ENCODE data around the gene PANK4. TPM values are rescaled to one million over a fixed set of nuclear protein-coding genes. Genes with fewer than 3 reads are reported as not detected.

Gene PANK4
- total RNA-seq, 1 donor from 2014 or later: 42.5 TPM

DNA sequence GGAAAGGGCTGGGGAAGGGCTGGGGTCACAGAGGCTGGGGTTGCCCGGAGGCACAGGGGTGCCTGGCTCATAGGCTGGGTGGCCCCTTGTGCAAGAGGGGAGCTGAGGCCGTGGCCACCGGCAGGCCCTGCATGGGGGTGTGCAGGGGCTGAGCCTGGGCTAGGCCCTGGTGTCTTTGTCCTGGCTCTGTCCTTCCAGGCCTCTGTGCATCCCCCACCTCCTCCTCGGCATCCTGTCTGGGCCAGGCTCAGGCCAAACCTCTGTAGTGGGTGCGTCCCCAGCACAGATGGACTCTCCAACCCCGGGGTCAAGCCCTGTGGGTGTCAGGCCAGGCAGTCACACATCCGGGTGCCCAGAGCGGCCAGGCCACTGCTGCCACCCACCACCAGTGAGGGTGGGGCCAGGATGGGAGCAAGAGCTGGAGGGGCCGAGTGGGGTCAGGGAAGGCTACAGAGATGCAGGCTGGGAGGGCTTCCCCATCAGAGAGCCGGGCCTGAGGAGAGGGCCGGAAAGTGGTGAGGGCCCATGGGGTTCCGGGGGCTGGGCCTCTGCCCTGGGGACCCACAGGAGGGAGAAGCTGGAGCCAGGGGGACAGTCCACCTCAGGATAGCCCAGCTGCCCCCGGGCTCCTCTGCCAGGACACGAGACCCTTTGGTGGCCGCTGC lies 19.4 kb downstream of the PANK4 start:
- DNase-seq (ENCODE audit: low spot score, unreplicated experiment): no peak
- no peaks in the 10 kb centered on the region for H3K9me3 Mint-ChIP-seq (ENCODE audit: low read depth)
- TF ChIP-seq, protein P1, sequence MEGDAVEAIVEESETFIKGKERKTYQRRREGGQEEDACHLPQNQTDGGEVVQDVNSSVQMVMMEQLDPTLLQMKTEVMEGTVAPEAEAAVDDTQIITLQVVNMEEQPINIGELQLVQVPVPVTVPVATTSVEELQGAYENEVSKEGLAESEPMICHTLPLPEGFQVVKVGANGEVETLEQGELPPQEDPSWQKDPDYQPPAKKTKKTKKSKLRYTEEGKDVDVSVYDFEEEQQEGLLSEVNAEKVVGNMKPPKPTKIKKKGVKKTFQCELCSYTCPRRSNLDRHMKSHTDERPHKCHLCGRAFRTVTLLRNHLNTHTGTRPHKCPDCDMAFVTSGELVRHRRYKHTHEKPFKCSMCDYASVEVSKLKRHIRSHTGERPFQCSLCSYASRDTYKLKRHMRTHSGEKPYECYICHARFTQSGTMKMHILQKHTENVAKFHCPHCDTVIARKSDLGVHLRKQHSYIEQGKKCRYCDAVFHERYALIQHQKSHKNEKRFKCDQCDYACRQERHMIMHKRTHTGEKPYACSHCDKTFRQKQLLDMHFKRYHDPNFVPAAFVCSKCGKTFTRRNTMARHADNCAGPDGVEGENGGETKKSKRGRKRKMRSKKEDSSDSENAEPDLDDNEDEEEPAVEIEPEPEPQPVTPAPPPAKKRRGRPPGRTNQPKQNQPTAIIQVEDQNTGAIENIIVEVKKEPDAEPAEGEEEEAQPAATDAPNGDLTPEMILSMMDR (IDR thresholded peaks at IDR 0.05; ENCODE audit: unreplicated experiment): no peak
- peaks cover 5% of the 10 kb centered on the region for H3K36me3 Mint-ChIP-seq (ENCODE audit: insufficient read depth)
- no peak overlapping the region for H3K4me3 Mint-ChIP-seq (ENCODE audit: low read depth)
- H3K27me3 Mint-ChIP-seq: no peaks in the 10 kb centered on the region
- no peaks in the 10 kb centered on the region for H3K4me1 Mint-ChIP-seq (ENCODE audit: low read depth)
- H3K27ac Mint-ChIP-seq: no peak overlapping the region

DNA sequence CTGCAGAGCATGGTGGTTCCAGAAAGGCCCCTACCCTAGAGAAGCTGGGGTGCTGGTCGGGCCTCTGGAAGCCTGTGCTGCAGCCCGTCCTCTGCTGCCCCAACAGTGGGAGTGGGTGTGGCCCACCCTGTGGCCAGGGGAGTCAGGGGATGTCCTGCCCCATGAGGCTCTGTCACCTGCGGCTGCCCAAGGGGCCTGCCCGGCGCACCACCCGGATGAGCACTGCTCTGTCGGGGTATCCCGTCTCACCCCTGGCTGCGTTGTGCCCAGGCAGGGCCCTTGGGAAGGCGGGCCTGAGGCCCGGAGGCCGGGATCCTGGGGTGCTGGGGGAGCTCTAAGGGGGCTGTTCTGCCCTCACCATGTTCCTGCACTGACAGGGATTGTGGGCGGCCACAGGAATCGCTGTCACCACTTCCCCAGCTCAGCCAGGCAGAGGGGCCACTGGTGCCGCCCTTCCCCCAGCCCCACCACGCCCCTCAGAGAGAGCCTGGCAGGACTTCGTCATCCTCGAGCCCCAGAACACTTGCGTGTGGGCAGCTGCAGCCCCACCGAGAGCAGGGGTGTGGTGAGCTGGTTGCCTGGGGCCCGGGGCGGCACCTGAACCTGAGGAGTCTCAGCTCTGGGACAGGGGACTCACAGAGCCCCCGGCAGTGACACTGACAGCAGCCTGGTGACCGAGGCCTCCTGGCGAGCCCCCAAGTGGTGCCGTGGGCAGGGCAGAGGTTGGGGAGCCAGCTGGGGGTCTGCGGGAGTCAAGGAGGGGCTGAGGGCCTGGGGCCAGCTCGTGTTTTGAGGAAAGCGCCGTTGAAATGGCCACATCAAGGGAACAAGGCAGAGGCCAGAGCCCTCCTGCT lies 20.2 kb downstream of the PANK4 start:
- H3K27ac Mint-ChIP-seq: no peak overlapping the region
- TF ChIP-seq, protein P1 (IDR thresholded peaks at IDR 0.05; ENCODE audit: unreplicated experiment): no peak
- H3K36me3 Mint-ChIP-seq (ENCODE audit: insufficient read depth): peaks cover 1% of the 10 kb centered on the region
- no peak overlapping the region for H3K4me3 Mint-ChIP-seq (ENCODE audit: low read depth)
- DNase-seq (ENCODE audit: low spot score, unreplicated experiment): no peak
- no peaks in the 10 kb centered on the region for H3K4me1 Mint-ChIP-seq (ENCODE audit: low read depth)
- no peaks in the 10 kb centered on the region for H3K9me3 Mint-ChIP-seq (ENCODE audit: low read depth)
- no peaks in the 10 kb centered on the region for H3K27me3 Mint-ChIP-seq

DNA sequence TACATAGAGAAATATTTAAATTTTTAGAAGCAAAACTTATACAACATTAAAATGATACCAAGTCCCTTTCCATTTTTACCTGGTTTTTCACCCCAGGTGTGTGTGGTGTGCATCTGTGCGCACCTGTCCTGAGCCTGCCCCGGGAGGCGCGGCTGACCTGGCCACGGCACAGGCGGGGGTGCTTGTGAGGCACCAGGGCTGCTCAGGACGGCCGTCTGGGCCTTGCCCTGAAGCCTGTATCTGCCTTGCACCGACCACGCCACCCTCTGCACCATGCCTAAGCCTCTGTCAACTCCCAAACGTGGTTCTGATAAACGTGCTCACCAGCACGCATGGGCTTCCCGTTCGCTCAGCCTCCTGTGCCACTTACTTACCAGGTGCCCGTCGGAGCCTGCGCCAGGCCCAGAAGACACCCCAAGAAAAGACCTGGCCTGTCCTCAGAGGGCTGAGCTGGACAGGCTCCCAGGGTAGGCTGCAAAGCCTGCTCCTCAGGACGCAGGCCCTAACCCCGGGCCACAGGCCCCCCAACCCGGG lies 20.9 kb downstream of the PANK4 start:
- Mint-ChIP-seq H3K27me3 (no peaks in the 10 kb centered on the region), H3K9me3 (ENCODE audit: low read depth) (no peaks in the 10 kb centered on the region), H3K4me1 (ENCODE audit: low read depth) (no peaks in the 10 kb centered on the region), H3K36me3 (ENCODE audit: insufficient read depth) (peaks cover 1% of the 10 kb centered on the region), H3K4me3 (ENCODE audit: low read depth) (no peak overlapping the region), H3K27ac (no peak overlapping the region)
- no peak for DNase-seq (ENCODE audit: low spot score, unreplicated experiment)
- TF ChIP-seq, protein P1 (IDR thresholded peaks at IDR 0.05; ENCODE audit: unreplicated experiment): no peak

DNA sequence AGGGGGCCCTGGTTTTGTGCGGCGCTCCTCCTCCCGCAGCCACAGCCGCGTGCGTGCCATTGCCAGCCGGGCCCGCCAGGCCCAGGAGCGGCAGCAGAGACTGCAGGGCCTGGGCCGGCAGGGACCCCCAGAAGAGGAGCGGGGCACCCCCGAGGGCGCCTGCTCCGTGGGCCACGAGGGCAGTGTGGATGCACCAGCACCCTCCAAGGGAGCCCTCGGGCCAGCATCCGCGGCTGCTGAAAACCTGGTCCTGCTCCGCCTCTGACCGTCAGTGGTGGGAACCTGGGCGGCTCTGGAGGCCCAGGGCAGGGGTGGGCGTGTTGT lies 21.5 kb downstream of the PANK4 start:
- no peaks in the 10 kb centered on the region for H3K9me3 Mint-ChIP-seq (ENCODE audit: low read depth)
- no peak overlapping the region for H3K4me3 Mint-ChIP-seq (ENCODE audit: low read depth)
- no peaks in the 10 kb centered on the region for H3K27me3 Mint-ChIP-seq
- TF ChIP-seq, protein P1 (IDR thresholded peaks at IDR 0.05; ENCODE audit: unreplicated experiment): no peak
- H3K27ac Mint-ChIP-seq: no peak overlapping the region
- no peaks in the 10 kb centered on the region for H3K4me1 Mint-ChIP-seq (ENCODE audit: low read depth)
- H3K36me3 Mint-ChIP-seq (ENCODE audit: insufficient read depth): peaks cover 1% of the 10 kb centered on the region
- DNase-seq (ENCODE audit: low spot score, unreplicated experiment): no peak

DNA sequence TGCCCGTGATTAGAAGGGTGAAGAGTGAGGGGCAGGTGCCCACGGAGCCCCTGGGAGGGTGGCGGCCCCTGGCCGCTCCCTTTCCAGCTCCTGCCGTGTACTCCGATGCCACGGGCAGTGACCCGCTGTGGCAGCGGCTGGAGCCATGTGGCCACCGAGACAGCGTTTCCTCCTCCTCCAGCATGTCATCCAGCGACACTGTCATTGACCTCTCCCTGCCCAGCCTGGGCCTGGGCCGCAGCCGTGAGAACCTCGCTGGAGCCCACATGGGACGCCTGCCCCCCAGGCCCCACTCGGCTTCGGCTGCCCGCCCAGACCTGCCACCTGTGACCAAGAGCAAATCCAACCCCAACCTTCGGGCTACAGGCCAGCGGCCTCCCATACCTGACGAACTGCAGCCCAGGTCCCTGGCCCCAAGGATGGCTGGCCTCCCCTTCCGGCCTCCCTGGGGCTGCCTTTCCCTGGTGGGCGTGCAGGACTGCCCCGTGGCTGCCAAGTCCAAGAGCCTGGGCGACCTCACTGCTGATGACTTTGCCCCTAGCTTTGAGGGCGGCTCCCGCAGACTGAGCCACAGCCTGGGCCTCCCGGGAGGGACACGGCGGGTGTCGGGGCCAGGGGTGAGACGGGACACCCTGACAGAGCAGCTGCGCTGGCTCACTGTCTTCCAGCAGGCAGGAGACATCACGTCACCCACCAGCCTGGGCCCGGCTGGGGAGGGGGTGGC lies 22.0 kb downstream of the PANK4 start:
- H3K9me3 Mint-ChIP-seq (ENCODE audit: low read depth): no peaks in the 10 kb centered on the region
- no peaks in the 10 kb centered on the region for H3K27me3 Mint-ChIP-seq
- no peak overlapping the region for H3K27ac Mint-ChIP-seq
- no peak overlapping the region for H3K4me3 Mint-ChIP-seq (ENCODE audit: low read depth)
- TF ChIP-seq, protein P1 (IDR thresholded peaks at IDR 0.05; ENCODE audit: unreplicated experiment): no peak
- H3K36me3 Mint-ChIP-seq (ENCODE audit: insufficient read depth): peaks cover 1% of the 10 kb centered on the region
- no peaks in the 10 kb centered on the region for H3K4me1 Mint-ChIP-seq (ENCODE audit: low read depth)
- no peak for DNase-seq (ENCODE audit: low spot score, unreplicated experiment)

All from progenitor cell of endocrine pancreas (in vitro differentiated cells).